ENCODE data around the gene PLEK2.

Gene PLEK2

DNA sequence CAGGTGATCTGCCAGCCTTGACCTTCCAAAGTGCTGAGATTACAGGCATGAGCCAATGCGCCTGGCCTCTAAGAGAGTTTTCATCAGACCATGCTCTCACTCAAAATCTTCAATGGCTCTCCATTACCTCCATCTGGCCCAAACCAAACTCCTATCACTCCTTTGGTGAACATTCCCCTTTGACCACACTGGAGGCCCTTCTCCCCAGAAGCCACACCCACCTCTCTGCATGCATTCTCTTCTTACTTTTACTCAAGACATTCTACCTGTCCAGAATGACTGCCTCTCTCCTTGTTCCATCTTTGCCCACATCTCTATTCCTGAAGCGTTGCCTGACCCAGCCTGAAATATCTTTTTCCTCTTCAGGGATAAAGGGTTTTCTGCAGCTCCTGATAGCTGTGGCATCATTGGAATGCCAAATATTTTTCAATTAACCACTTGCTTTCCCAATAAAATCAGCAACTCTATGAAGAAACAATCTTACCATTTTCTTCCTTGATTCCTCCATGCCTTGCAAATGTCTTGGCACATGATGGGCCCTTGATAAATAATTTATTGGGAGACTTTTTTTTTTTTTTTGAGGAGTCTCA is 15.5 kb downstream of the PLEK2 start:
- DNase-seq: no peak

- no peak for DNase-seq
Measured at GRCh38 chr14:67395876-67396189, 16.1 kb downstream of the PLEK2 start.

DNA sequence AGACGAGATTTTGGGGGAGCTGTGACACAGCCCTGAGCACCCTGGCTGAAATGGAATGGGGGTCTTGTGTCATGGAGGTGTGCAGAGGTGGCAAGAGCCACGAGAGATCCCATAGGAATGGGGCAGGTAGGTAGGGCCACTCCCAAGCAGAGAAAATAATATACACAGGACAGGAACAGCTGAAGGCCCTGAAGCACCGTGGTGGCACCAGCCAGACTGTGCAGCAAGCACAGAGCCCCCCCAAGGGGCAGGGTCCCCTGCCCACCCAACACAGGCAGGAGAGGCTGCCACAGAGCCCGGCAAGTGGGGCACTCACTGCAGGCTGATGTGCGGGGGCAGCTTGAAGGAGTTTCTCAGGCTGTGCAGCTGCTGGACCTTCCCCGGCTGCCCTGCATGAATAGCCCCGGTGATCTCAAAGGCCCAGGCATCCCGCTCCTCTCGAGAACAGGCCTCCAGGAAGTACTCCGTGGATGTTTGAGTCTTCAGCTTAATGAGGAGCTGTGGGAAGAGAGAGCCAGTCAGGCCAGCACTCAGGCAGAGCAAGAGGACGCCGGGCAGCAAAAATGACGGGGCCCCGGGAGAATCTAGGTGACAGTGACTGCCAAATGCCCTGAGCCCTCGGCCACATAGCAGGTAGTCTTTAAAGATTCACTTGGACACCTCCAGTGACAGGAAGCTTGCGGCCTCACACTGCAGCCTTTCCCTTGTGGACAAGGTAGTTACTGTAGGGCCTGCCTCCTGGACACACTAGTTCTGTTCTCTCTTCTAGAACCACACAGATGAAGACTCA is 16.7 kb downstream of the PLEK2 start:
- DNase-seq: no peak

GRCh38 chr14:67393689-67394088 is 18.3 kb downstream of the PLEK2 start:
- DNase-seq: no peak

GRCh38 chr14:67392800-67393199 is 19.2 kb downstream of the PLEK2 start:
- no peak for DNase-seq

DNA sequence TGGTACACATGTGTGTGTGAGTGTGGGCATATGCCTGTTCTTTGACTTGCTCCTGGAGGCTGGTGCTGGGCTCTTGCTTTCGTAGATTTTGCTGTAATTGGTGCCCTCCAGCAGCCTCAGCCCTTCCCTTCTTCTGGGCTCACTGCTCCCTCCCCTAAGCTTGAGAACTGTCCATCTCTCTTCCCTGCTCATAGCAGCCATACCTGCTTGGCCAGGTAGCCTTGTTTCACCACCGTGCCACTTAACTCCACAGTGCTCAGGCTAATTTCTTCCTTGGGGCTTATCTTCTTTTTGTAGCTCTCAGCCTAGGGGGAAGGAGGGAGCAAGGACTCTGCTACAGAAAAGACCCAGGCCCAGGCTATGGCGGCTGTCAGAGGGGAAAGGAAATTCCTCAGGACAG is 19.8 kb downstream of the PLEK2 start:
- DNase-seq: no peak

GRCh38 chr14:67391268-67391667 is 20.7 kb downstream of the PLEK2 start:
- DNase-seq: no peak

DNA sequence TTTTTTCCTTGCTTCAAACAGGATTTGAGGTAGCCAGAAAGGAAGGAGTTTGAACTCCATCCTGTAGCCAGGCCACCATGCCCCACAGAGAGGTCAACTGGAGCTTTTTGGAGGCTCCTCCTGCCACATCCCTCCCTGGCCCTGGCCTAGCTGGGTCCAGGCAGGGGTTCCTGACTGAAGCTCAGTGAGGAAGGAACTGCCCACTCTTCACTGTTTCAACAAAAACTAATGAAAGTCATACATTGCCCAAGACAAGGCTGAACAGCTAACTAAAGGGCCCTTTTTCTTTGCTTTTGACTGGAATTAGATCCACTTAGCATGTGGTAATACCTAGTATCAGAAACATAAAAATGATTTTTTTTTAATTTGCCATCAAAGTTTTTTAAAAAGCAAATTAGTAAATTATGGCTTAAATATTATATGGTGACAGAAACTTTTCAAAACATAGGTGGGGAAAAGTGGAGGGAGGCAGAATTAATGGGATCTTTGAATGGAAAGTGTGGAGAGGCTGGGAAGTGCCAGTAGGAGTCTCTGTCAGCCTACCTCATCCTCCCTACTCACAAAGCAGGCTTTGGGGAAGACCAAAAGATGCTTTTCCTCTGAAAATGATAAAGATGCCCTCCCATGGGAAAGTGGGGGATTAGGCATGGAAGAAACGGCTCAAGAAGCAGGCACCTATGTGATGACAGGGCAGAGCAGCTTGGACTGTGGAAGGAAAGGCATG is 22.0 kb downstream of the PLEK2 start:
- no peak for DNase-seq

GRCh38 chr14:67389275-67389674 is 22.7 kb downstream of the PLEK2 start:
- DNase-seq: no peak

- DNase-seq: no peak
Measured at GRCh38 chr14:67387195-67387594, 24.8 kb downstream of the PLEK2 start.

DNA sequence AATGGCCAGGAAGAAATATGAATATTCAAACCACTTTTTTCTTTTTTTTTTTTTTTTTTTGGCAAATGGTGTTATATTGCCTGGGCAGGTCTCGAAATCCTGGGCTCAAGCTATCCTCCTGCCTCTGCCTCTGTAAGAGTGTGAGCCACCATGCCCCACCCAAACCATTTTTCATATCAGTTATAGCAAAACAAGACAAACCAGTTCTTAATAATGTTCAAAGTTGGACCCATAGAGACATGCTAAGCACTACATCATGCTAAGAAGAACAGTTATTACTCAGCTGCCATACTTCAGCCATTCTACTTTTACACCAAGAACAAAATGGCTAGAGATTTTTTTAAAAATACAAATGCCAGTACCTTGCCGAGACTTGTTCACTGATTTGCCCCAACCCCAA is 26.3 kb downstream of the PLEK2 start:
- DNase-seq: no peak

GRCh38 chr14:67385120-67385519 is 26.8 kb downstream of the PLEK2 start:
- no peak for DNase-seq

DNA sequence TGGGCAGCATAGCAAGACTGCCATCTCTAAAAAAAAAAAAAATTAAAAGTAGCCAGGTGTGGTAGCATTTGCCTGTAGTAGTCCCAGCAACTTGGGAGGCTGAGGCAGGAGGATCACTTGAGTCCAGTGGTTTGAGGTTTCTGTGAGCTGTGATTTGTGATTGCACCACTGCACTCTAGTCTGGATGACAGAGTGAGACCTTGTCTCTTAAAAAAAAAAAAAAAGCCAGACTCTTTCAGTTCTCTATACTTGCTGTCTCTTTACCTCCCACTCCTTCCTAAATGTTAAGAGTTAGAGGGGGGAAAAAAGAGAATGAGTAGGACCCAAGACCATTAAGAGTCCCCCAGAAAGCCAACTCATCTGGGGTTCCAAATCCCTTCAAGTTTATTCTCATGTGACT is 34.0 kb downstream of the PLEK2 start:
- DNase-seq: no peak

DNA sequence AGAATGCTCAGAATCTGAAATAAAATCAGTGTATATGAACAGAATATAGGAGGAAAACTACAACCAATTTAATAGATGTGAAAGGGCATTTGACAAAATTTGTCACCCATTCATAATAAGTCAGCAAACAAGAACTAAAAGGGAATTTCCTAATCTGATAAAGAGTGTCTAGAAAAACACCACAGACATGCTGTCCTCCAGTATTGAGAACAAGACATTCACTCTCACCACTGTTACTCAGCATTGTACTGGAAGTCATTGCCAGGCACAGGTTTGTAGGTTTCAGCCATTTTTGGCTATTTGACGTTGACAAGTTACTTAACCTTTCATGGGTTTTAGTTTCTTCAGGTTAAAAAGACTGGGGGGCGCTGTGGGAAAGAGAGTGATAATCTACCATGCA is 38.6 kb downstream of the PLEK2 start:
- DNase-seq: no peak

GRCh38 chr14:67372833-67373232 is 39.1 kb downstream of the PLEK2 start:
- no peak for DNase-seq

- no peak for DNase-seq
Measured at GRCh38 chr14:67371247-67372148, 40.5 kb downstream of the PLEK2 start.

DNA sequence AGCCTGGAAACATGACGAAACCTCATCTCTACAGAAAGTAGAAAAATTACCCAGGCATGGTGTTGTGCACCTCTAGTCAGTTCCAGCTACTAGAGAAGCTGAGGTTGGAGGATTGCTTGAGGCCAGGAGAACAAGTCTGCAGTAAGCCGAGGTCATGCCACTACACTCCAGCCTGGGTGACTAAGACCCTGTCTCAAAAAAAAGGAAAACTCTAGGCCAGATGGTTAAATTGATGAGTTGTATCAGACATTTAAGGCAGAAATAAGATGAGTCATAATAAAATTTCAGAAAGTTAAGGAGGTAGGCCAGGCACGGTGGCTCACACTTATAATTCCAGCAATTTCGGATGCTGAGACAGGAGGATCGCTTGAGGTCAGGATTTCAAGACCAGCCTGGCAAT is 41.1 kb downstream of the PLEK2 start:
- DNase-seq: no peak

DNA sequence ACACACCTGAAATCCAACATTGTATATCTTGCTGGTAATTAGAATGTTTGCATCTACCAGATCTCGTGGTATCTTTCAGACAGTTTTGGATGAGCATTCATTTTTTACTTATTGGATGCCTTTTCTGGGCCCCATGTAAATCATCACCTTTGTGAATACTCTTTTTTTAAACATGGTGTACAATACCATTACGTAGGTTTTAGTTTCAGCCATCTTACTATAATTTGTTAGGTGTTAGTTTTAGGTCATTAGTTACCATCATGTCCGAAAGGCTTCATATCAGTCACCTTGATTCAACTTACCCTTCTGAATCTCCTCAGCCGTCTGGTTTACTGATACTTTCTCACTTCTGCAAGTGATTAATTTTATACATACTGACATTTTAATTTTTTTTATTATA is 46.5 kb downstream of the PLEK2 start:
- DNase-seq: no peak

- DNase-seq: no peak
Measured at GRCh38 chr14:67360470-67361206, 51.3 kb downstream of the PLEK2 start.

- peak; percentile 99 for DNase-seq
Measured at GRCh38 chr14:67359775-67360469, 52.0 kb downstream of the PLEK2 start, which contains the start of the genes ATP6V1D and EIF2S1. Gene ATP6V1D (minus strand): TSS chr14:67359804. CDS start chr14:67359698, 106 bp downstream. Gene EIF2S1 (plus strand): TSS chr14:67360328. CDS start chr14:67364768, 4,440 bp downstream.

DNA sequence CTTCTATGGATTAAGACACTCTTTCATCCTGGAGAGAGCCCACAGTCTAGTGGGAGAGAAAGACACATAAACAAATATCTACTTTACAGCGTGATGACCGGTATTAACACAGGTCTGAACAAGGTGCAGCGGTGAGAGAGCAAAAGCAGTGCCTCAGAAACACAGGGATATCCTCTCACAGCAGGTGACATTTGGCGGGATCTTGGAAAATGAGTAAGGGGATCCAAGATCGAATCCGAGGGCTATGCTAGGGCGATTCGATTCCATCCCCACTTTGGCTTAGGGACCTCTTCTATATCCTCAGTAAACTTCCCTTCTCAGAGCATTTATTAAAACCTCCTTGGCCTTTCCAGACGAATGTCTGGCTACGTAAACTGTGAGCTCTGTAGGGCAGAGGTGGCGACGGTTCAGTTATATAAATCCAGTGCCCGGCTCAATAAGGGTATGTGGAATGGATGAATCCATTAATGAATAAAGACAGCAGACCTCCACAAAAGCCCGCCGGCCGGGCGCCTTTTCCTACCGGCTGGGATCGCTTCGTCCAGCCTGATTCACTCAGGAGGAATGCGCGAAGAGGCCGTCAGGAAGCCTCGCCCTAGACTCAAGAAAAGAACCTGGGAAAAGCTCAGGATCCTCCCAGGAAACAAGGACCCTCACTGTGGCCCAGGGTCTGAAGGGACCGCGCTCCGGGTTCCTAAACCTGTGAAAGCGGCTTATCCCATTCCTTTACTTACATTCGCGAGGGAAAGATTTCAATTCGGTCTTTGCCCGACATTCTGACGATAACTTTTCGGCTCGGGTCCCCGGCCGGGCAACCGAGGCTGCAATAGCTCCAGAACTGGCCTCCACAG is 52.8 kb downstream of the PLEK2 start:
- no peak for DNase-seq

Measured in activated CD8-positive, alpha-beta memory T cell treated with anti-CD3 and anti-CD28 coated beads, Interleukin-2, amount 50 U/mL, for 48 hours (primary cell).